Testis (tissue), 2 donors: ENCODE measurements around the gene KRT14.
"Not testable (repeated sequence)": the region's sequence is repeated elsewhere in the genome, so short reads cannot be mapped to it uniquely, and the experiment has no call there.

Source experiments
- CTCF ChIP-seq, 3 experiments: fragments of 450-650 bp in 2 of 3; fragments of 200-600 bp in 1 of 3; sonication (generic) in 1 of 3; IDR thresholded peaks; one replicate each; pipeline ENCODE4 v1.5.1; 2016 to 2019; ENCODE audit warnings: antibody characterized with exemption in 3 of 3, mild to moderate bottlenecking in 2 of 3, moderate library complexity in 1 of 3
- POLR2A ChIP-seq: fragments of 450-650 bp; IDR thresholded peaks from one replicate; pipeline ENCODE4 v1.6.1; 2017; ENCODE audit warnings: antibody characterized with exemption, mild to moderate bottlenecking, moderate library complexity

- TF ChIP-seq CTCF (IDR thresholded peaks at IDR 0.05); POLR2A: not testable (repeated sequence)
These were observed 25.9 kb upstream of the KRT14 start, which contains the start of gene KRT16 for GRCh38 chr17:41612376-41613160.
